Measurements from ENCODE around the gene B3GNT8.

DNA sequence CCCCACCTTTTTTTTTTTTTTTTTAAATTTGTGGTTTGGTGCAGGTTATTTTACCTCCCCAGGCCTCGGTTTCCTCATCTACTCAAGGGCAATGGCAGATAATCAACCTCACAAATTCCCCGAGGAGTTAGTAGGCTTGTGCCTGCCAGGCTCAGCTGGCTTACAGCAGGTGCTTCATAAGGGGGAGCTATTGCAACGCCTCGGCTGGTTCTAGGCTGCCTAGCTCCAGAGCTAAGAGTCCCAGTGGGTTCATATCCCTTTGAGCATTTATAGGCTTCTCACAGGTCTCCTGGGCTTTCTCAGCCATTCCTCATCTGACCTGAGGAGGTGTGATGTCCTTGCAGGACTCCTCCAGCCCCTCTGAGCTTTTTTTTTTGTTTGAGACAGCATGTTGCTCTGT lies 18.9 kb downstream of the B3GNT8 start:
- TF ChIP-seq, protein P1, sequence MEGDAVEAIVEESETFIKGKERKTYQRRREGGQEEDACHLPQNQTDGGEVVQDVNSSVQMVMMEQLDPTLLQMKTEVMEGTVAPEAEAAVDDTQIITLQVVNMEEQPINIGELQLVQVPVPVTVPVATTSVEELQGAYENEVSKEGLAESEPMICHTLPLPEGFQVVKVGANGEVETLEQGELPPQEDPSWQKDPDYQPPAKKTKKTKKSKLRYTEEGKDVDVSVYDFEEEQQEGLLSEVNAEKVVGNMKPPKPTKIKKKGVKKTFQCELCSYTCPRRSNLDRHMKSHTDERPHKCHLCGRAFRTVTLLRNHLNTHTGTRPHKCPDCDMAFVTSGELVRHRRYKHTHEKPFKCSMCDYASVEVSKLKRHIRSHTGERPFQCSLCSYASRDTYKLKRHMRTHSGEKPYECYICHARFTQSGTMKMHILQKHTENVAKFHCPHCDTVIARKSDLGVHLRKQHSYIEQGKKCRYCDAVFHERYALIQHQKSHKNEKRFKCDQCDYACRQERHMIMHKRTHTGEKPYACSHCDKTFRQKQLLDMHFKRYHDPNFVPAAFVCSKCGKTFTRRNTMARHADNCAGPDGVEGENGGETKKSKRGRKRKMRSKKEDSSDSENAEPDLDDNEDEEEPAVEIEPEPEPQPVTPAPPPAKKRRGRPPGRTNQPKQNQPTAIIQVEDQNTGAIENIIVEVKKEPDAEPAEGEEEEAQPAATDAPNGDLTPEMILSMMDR (IDR thresholded peaks at IDR 0.05; ENCODE audit: insufficient read depth, low read depth, low read length), result no peak
- no peak for TF ChIP-seq EZH2 (IDR thresholded peaks at IDR 0.05; ENCODE audit: insufficient read depth, low read length)

Data from astrocyte (in vitro differentiated cells and primary cell).